Chondrocyte (in vitro differentiated cells): ENCODE measurements around the gene ANTKMT. TPM values are rescaled to one million over a fixed set of nuclear protein-coding genes. Genes with fewer than 3 reads are reported as not detected.
"Not testable (repeated sequence)": the region's sequence is repeated elsewhere in the genome, so short reads cannot be mapped to it uniquely, and the experiment has no call there.

Experiments
- DNase-seq: peaks from one replicate; pipeline ENCODE4 v3.0.0; 2021; ENCODE audit warnings: mixed read lengths, low spot score
- H3K27ac Mint-ChIP-seq: one replicate; pipeline ENCODE4 v1.8.0; 2021; ENCODE audit warnings: mild to moderate bottlenecking, moderate library complexity, mixed read lengths; ENCODE audit not compliant: unreplicated experiment
- H3K27me3 Mint-ChIP-seq: 2 replicates; pipeline ENCODE4 v1.8.0; 2021; ENCODE audit warnings: low read depth, mixed read lengths
- H3K36me3 Mint-ChIP-seq: 2 replicates; pipeline ENCODE4 v1.8.0; 2021; ENCODE audit warnings: low read depth, mixed read lengths
- H3K4me1 Mint-ChIP-seq: 2 replicates; pipeline ENCODE4 v1.8.0; 2021; ENCODE audit warnings: low read depth, mild to moderate bottlenecking, mixed read lengths
- H3K4me3 Mint-ChIP-seq: one replicate; pipeline ENCODE4 v1.8.0; 2021; ENCODE audit warnings: mild to moderate bottlenecking, moderate library complexity, mixed read lengths; ENCODE audit not compliant: unreplicated experiment
- H3K9me3 Mint-ChIP-seq: 2 replicates; pipeline ENCODE4 v1.8.0; 2021; ENCODE audit warnings: low read depth, mixed read lengths
- CTCF ChIP-seq: fragments of 200-600 bp; sonication (generic); IDR thresholded peaks from 2 replicates; pipeline ENCODE4 v1.5.0; 2021; ENCODE audit warnings: antibody characterized with exemption, mild to moderate bottlenecking, moderate library complexity
- total RNA-seq: library from RNA; stranded (reverse); gene quantifications from 3 replicates; pipeline ENCODE4 v1.2.1, GENCODE V29; 2021

ANTKMT gene
- total RNA-seq, 1 donor from 2014 or later: 38.2 TPM

- Mint-ChIP-seq H3K4me3 (no peak overlapping the region), H3K36me3 (peaks cover 8% of the 10 kb centered on the region), H3K27me3 (no peaks in the 10 kb centered on the region), H3K9me3 (no peaks in the 10 kb centered on the region), H3K4me1 (peaks cover 43% of the 10 kb centered on the region), H3K27ac (no peak overlapping the region)
- no peak for DNase-seq
- TF ChIP-seq CTCF: no peak
Observed at GRCh38 chr16:686459-687260, 34.3 kb upstream of the ANTKMT start.

GRCh38 chr16:687499-687898 is 33.4 kb upstream of the ANTKMT start:
- Mint-ChIP-seq H3K27me3 (peaks cover 5% of the 10 kb centered on the region), H3K4me3 (no peak overlapping the region), H3K36me3 (peaks cover 4% of the 10 kb centered on the region), H3K27ac (no peak overlapping the region), H3K9me3 (no peaks in the 10 kb centered on the region), H3K4me1 (peaks cover 35% of the 10 kb centered on the region)
- TF ChIP-seq CTCF: no peak
- DNase-seq: no peak

GRCh38 chr16:689175-689897 is 31.6 kb upstream of the ANTKMT start:
- Mint-ChIP-seq H3K4me1 (peaks cover 24% of the 10 kb centered on the region), H3K4me3 (peak overlapping the region; percentile 87), H3K9me3 (no peaks in the 10 kb centered on the region), H3K36me3 (peaks cover 4% of the 10 kb centered on the region), H3K27ac (peak overlapping the region; percentile 78), H3K27me3 (peaks cover 13% of the 10 kb centered on the region)
- DNase-seq: no peak
- no peak for TF ChIP-seq CTCF

- not testable (repeated sequence) for H3K27ac Mint-ChIP-seq, DNase-seq, H3K36me3 Mint-ChIP-seq, H3K9me3 Mint-ChIP-seq
- Mint-ChIP-seq H3K4me3 (peak overlapping the region; percentile 87), H3K27me3 (peaks cover 20% of the 10 kb centered on the region), H3K4me1 (peaks cover 19% of the 10 kb centered on the region)
Observed at GRCh38 chr16:691242-691641, 29.7 kb upstream of the ANTKMT start.

- Mint-ChIP-seq H3K4me3 (no peak overlapping the region), H3K27ac (no peak overlapping the region), H3K27me3 (peaks cover 23% of the 10 kb centered on the region), H3K36me3 (peaks cover 1% of the 10 kb centered on the region), H3K4me1 (peaks cover 19% of the 10 kb centered on the region), H3K9me3 (no peaks in the 10 kb centered on the region)
- DNase-seq: no peak
- no peak for TF ChIP-seq CTCF
Observed at GRCh38 chr16:692356-693108, 28.4 kb upstream of the ANTKMT start.
